Measurements from ENCODE around the gene DIAPH3. TPM values are rescaled to one million over a fixed set of nuclear protein-coding genes. Genes with fewer than 3 reads are reported as not detected.

The DIAPH3 gene
- total and polyA plus RNA-seq, 2 of the 4 experiments (the other 2 are of a cell fraction): 8.9 to 9.3 TPM

GRCh38 chr13:60013166-60013565 lies 150.6 kb downstream of the DIAPH3 start:
- BruUV-seq (replicated peaks): no TSS peak
- TF ChIP-seq MAZ (IDR thresholded peaks at IDR 0.05; ENCODE audit: borderline replicate concordance, low read depth, low read length): no peak
- TF ChIP-seq RFX5 (IDR thresholded peaks at IDR 0.05; ENCODE audit: low read depth, low read length): no peak
- TF ChIP-seq POLR2A (IDR thresholded peaks at IDR 0.05; ENCODE audit: low read depth, low read length): no peak
- TF ChIP-seq SMC3 (IDR thresholded peaks at IDR 0.05; ENCODE audit: low read depth, low read length): no peak
- no peak for TF ChIP-seq BHLHE40 (IDR thresholded peaks at IDR 0.05; ENCODE audit: low read depth, low read length)
- no peak for TF ChIP-seq RAD21 (IDR thresholded peaks at IDR 0.05; ENCODE audit: low read length)
- TF ChIP-seq NFE2L2 (IDR thresholded peaks at IDR 0.05; ENCODE audit: low read depth, low read length): no peak
- no peak for TF ChIP-seq CEBPB (IDR thresholded peaks at IDR 0.05; ENCODE audit: low read depth, low read length)
- no peak for TF ChIP-seq USF2 (IDR thresholded peaks at IDR 0.05; ENCODE audit: low read depth, low read length)
- no peak for TF ChIP-seq ELK1 (IDR thresholded peaks at IDR 0.05; ENCODE audit: borderline replicate concordance, low read depth, low read length)
- TF ChIP-seq CTCF (conservative IDR thresholded peaks at IDR 0.05; ENCODE audit: low read depth, low read length): no peak
- TF ChIP-seq FOS (IDR thresholded peaks at IDR 0.05; ENCODE audit: low read depth, low read length): no peak
- no peak for TF ChIP-seq CHD1 (IDR thresholded peaks at IDR 0.05; ENCODE audit: low read depth, low read length)
- no peak for TF ChIP-seq MXI1 (IDR thresholded peaks at IDR 0.05; ENCODE audit: borderline replicate concordance, low read depth, low read length)
- TF ChIP-seq MAFK (IDR thresholded peaks at IDR 0.05; ENCODE audit: low read depth, low read length): no peak
- TF ChIP-seq RCOR1 (IDR thresholded peaks at IDR 0.05; ENCODE audit: insufficient replicate concordance, low read length): no peak
- Histone ChIP-seq H3K56ac (ENCODE audit: extremely low read depth, insufficient read depth, low read length) (no peak overlapping the region), H4K91ac (ENCODE audit: insufficient read depth, low read depth, low read length) (no peak overlapping the region), H2AFZ (replicated peaks; ENCODE audit: low read length, poor library complexity) (no peak overlapping the region), H3K4me1 (ENCODE audit: control insufficient read depth, insufficient read depth, low read length) (no peaks in the 10 kb centered on the region), H2BK15ac (ENCODE audit: low read depth, low read length) (no peak overlapping the region), H2BK20ac (ENCODE audit: low read depth, low read length) (no peak overlapping the region), H3K9me3 (ENCODE audit: control insufficient read depth, insufficient read depth, low read length) (no peaks in the 10 kb centered on the region), H3K27me3 (ENCODE audit: control insufficient read depth, insufficient read depth, low read length) (no peaks in the 10 kb centered on the region), H3K4me2 (ENCODE audit: low read depth, low read length) (no peak overlapping the region), H2BK120ac (ENCODE audit: low read depth, low read length) (no peak overlapping the region), H3K9ac (ENCODE audit: low read depth, low read length) (no peak overlapping the region), H2BK5ac (ENCODE audit: low read depth, low read length, poor library complexity, severe bottlenecking) (no peak overlapping the region), H3K36me3 (ENCODE audit: control insufficient read depth, insufficient read depth, low read length) (no peaks in the 10 kb centered on the region), H3K14ac (replicated peaks; ENCODE audit: low read depth, low read length) (no peak overlapping the region), H3K23ac (ENCODE audit: low read depth, low read length) (no peak overlapping the region), H3K27ac (ENCODE audit: insufficient read depth, low read length) (no peak overlapping the region), H3K9me1 (ENCODE audit: insufficient read depth, low read length) (no peaks in the 10 kb centered on the region; the same call in 1 of the 2 replicates), H4K5ac (ENCODE audit: low read depth, low read length) (no peak overlapping the region), H4K20me1 (ENCODE audit: insufficient read depth, low read length) (no peaks in the 10 kb centered on the region), H3K18ac (ENCODE audit: low read depth, low read length) (no peak overlapping the region), H2AK5ac (ENCODE audit: low read depth, low read length) (no peak overlapping the region), H3K4ac (ENCODE audit: low read depth, low read length) (no peak overlapping the region), H2AK9ac (replicated peaks; ENCODE audit: low read depth, low read length, poor library complexity) (no peak overlapping the region), H4K8ac (ENCODE audit: low read depth in 2 of 2, low read length in 2 of 2) (no peak overlapping the region), H3K79me1 (ENCODE audit: low read depth in 1 of 2, low read length in 2 of 2) (peaks cover 3 to 15% of the 10 kb centered on the region in 2 experiments; a peak in 3 of 4 replicates), H3K4me3 (ENCODE audit: insufficient read depth, low read depth, low read length) (no peak overlapping the region)
- 100% methylated on average over 1 of the region's 6 CpGs; no CpG with 5 or more reads in 1 of the 2 experiments for WGBS, 2 experiments (ENCODE audit: extremely low coverage in 2 of 2, insufficient read length in 1 of 2)
- dilution Hi-C loops (cut with HindIII; ENCODE audit: low sequenced_read_pairs, unreplicated experiment) (no loop called here), in situ Hi-C loops (cut with MboI; ENCODE audit: low sequenced_read_pairs) (no loop called here), intact Hi-C loops (cut with micrococcal nuclease) (no loop called here)
- ChIA-PET CTCF (no interaction called here), POLR2A (ENCODE audit: unreplicated experiment) (no interaction called here)
- ATAC-seq (ENCODE audit: low read depth): no peak
- no peak for DNase-seq
